Gastrocnemius medialis (tissue), 4 donors: ENCODE results near the gene GPATCH2L.

Experiments
- POLR2A ChIP-seq, 2 donors: fragments of 450-650 bp; IDR thresholded peaks; one replicate each; pipeline ENCODE4 v1.6.1; 2017; ENCODE audit warnings: antibody characterized with exemption in 2 of 2, mild to moderate bottlenecking in 2 of 2, moderate library complexity in 2 of 2
- TF ChIP-seq, protein P1 (sequence below), 5 experiments: fragments of 450-650 bp in 3 of 5; fragments of 200-600 bp in 2 of 5; sonication (generic) in 2 of 5; IDR thresholded peaks in 4 of 5; conservative IDR thresholded peaks in 1 of 5; 1 replicate in 4 of 5; 2 replicates in 1 of 5; pipeline ENCODE4 v1.5.1; 2016 to 2019; ENCODE audit warnings: antibody characterized with exemption in 5 of 5, mild to moderate bottlenecking in 3 of 5, moderate library complexity in 3 of 5

DNA sequence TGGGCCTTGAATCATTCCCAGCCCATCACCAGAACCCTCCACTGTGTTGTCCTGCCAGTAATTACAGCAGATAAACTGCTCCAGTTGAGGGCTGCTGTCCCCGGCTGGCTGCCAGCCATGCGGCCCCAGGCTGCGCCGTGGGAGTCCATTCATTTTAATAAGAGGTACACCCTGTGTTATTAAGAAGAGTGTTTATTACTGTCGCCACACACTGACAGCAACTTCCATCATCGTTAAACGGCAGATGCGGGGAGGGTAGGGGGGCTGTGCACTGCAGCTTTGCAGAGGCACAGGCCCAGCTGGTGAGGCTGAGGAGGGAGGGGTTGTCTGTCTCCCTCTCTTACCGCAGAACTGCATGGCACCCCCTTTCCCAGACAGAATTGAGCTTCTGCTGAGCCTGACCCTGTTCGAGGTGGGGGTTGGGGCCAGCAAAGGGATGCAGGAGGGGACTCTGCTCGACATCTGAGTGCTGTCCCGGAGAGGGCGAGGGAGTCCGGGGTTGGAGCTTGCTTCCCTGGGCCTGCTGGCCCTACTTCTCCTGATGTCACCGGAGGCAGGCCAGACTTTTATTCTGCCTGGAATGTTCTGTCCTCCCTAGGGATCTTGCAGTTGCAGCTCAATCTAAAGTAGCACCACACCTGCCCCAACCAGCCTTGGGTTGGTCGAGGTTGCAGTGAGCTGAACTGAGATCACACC, 33.8 kb upstream of the GPATCH2L start:
- TF ChIP-seq POLR2A (IDR thresholded peaks at IDR 0.05) = no peak
- TF ChIP-seq, protein P1, sequence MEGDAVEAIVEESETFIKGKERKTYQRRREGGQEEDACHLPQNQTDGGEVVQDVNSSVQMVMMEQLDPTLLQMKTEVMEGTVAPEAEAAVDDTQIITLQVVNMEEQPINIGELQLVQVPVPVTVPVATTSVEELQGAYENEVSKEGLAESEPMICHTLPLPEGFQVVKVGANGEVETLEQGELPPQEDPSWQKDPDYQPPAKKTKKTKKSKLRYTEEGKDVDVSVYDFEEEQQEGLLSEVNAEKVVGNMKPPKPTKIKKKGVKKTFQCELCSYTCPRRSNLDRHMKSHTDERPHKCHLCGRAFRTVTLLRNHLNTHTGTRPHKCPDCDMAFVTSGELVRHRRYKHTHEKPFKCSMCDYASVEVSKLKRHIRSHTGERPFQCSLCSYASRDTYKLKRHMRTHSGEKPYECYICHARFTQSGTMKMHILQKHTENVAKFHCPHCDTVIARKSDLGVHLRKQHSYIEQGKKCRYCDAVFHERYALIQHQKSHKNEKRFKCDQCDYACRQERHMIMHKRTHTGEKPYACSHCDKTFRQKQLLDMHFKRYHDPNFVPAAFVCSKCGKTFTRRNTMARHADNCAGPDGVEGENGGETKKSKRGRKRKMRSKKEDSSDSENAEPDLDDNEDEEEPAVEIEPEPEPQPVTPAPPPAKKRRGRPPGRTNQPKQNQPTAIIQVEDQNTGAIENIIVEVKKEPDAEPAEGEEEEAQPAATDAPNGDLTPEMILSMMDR (IDR thresholded peaks at IDR 0.05 in 4 of 5, conservative IDR thresholded peaks at IDR 0.05 in 1 of 5) = no peak
